ENCODE data around the gene LNX1.

The LNX1 gene

DNA sequence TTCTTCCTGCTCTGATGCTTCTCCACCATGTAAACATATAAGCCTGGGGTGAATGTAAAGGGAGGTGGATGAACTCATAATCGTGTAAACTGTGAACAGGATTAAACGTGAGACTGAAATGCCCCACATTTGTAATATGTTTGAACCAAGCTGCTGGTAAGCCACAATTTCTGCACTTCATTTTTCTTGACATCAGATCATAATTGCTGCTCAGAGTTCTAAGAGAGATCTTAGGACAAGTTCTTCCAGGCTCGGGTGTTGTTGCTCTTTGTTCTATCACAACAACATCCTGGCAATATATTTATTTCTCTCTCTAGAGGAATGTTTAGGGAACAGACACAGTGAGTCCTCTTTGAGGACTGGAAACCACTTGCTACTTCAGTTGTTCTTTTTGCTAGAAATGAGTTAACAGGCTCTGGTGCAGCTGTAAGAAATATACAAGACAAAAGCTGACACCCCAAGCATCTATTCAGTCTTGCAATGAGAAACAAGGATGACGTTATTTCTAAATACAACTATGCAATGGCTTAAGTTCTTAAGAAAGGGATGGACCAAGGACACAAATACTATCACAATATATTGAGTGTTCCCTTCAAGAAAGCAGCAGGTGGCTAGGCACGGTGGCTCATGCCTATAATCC is 59.6 kb downstream of the LNX1 start:
- DNase-seq, result no peak

DNA sequence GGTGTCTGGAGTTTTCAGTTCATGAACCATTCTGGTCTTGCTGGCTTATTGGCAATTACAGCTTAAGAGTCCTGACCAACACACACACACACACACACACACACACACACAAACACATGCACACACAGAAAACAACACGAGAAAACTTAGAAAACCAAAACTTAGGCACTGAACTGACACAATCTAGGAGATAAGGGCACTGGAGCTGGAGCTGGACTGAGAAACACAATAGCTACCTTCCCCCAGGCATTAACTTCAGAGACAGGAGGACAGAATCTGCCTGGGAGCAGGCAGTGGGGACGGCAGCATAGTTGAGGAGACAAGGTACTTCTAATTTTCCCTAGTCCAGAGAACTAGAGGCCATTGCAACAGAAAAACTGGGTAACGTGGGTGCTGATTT is 62.3 kb downstream of the LNX1 start:
- DNase-seq, result no peak

DNA sequence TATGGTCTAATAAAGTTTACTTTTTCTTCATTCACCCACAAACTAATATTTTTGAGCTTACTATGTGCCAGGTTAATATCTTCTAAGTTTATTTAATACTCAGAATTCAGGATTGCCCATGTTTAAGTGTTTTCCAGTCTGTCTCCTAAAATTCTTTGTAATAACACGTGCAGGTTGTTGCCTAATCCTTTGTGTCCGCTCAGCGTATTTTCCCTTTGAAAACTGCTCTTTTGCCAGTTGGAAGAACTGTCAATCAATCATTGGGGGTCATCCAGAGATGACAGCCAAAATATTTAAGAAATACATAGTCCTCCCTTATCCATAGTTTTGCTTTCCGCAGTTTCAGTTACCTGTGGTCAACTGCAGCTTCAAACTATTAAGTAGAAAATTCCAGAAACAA is 63.4 kb downstream of the LNX1 start:
- DNase-seq, result no peak

DNA sequence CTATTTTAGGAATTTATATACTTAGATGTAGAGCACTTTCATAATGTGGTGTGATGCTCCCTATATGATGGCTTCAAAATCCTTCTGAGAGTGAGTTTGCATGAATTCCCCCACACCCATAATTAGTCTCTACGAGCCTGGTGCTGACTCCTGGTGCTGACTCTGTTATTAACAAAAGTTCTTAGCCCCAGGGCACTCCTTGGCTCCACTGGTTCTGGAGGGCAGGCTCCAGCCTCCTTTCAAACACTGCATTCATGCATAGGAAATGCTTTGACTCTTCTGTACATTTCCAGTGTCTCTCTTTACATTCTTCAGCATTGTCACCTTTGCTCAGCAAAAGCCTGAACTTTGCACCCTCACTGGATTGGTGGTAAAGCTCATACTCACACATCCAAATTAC is 64.0 kb downstream of the LNX1 start:
- DNase-seq, result no peak

DNA sequence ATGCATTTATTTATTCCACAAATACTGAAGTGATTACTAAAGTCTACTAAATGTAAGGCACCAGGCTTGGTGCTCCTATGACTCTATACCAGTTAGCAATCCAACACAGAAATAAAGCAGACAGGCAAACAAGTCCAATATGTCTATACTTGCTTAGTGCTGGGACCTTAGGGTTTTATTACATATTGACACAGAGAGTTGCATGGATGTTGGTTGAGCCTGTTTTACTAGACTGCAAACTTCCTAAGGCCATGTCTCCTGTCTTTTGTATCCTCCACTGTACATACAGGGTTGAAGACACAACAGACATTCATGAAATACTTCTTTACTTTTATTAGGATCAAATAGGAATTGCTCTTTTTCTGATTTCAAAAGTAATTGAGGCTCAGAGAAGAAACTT is 69.0 kb downstream of the LNX1 start:
- no peak for DNase-seq

DNA sequence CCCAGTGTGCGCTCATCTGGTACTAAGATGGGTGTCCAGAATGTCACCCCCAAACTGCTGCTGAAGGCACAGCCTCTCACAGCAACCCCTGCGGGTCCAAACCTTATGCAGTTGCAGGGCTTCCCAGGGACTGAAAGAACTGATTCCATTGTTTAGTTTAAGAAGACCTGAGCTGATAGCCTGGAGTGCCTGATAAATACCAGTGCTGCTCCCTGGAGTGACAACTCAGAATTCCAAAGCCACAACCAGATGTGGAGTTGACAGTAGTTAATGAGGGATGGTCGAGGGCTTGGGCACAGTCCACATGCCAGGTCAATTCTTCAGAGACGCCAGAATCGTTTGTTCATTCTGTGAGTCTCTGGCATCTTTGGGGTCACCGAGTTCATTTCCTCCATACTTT is 71.2 kb downstream of the LNX1 start:
- DNase-seq, result no peak

DNA sequence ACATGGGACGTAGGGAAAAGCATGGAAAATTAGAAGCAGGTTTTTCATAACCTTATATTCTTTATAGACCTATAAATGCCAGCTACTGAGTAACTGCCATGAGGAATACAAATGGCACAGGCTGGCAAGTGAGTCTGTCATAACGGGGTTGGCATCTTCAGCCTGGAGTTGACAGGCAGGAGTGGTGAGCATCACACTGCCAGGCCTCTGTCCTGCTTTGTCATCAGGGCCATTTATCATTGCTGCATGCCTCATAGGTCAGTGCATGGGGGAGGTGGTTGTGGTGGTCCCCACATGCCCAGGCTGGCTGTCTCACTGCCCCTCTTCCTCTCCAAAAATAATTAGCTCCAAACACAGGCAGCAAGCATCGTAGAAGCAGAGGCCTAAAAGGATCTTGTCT is 72.5 kb downstream of the LNX1 start:
- DNase-seq, result no peak

DNA sequence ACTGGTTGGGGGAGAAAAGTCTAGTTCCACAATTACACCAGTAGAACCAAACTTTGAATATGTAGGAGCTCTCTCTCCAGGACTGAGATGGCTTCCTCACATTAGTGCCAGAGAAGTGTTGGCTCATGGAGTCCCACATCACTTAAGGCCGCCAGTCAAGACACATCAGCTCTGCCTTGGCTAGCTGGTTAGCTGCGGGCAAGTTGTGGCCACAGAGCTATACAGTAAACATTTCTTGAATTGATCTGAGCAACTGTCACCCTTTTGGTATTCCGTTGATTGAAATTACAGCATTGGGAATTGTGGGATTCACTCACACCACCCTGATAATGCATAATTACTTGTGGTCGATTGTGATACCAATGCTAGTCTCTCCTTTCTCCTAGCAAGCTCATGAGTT is 76.2 kb downstream of the LNX1 start:
- DNase-seq, result no peak

DNA sequence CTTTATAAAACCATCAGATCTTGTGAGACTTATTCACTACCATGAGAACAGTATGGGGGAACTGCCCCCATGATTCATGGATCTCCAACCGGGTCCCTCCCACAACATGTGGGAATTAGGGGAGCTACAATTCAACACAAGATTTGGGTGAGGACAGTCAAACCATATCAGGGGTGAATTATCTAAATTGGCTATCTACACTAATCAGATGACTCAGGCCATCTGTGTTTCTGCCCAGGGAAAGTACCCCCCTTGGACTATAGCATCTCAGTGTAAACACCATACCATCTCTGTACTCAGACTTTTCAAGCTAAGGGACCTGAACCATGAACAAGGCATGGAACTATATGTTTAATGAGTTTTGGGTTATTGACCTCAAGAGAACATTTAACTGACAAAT is 76.8 kb downstream of the LNX1 start:
- DNase-seq, result no peak

DNA sequence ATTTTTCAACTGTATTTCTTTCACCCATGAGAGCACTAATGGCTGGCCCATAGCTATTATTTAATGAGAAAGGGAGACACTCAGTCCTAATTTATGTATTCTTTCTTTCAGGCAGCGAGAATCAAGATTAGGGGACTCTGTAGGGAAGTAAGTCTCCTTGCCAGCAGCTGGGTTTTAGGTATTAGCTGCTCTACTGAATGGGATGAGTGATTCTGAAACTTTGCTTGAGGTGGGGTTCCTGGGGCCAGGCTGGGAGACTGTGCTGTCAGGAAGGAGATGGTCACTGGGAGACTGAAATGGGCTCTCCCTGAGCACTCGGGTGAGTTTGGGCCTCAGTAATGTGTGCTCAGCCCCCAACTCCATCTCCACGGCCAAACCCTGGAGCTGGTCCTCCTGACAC is 78.7 kb downstream of the LNX1 start:
- no peak for DNase-seq

DNA sequence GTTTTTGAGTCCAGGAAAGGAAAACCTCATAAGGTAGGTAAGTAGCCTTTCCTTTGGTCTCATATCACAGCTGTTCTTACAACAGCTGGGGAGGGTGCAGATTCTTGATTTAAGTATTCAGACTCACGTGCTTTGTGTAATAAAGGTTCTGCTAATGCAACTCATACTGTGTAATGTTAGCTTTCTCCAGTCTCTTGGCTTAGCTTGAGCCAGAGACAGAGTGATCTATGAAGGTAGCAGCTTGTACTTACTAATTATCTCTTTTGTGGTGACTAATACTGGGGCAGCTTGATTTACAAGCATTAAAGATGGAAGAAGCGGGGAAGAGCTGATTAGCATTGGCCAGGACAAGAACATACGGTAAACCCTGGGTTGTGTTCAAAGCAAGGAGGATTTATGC is 80.3 kb downstream of the LNX1 start:
- no peak for DNase-seq

DNA sequence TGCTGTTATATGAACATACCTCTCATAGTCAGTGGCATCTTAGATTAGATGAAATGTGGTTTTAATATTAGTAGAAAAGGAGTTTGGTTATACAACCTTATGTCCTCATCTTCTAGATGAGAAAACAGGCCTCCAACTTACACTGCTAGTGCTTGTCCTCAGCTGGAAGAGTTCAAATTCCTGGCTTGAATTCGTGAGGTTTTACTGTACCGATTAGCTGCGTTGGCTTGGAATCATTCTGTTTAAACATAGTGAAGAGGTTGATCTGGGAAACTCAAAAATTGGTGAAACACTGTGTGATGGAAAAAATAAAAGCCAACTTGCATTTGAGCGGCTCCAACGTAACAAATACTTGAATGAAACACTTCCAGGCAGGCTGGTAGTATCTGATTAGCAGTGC is 81.0 kb downstream of the LNX1 start:
- DNase-seq, result no peak

DNA sequence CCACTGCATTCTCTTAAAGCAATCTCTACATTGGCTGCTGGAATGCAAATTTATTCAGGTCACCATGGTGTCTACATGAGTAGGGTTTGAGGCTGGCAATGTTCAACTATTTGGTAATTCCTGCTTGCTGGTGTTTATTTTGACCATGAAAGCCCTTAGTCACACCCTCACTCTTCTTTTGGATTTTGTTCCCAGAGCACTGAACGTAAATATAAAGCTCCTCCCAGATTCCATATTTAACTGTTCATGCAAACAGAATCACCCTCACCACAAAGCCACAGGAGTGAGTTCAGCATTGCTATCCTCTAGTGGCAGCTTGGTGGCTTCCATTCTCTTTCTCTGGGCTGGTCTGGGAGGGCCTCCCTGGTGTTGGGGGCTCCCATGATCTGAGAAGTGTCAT is 82.8 kb downstream of the LNX1 start:
- DNase-seq, result no peak

DNA sequence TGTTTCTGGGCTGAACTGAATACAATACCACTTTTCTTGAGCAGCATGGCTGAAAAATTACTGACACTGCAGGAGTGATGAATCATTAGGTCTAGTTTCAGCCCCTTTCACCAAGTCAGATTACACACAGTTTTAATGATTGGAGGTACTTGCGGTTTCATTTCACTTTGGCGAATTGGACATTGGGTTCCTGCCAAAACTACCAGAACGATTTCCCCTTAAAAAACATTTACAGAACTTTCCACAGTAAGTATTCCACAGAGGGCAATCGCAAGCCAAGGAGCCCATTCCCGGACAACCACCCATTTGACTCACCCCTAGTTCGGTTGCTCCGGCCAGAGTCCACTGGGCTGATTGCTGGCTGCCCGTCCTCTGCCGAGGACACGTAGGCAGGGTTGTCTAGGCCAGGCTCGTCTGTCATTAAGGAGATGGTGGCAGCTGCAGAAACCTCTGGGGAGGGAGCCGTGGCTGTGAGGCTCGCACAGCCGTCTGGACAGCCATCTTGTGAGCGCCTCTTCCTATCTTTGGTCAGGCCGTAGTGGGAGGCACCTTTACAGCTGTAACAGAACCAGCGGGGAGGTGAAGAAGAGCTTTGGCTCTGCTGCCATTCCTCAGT is 83.5 kb downstream of the LNX1 start:
- DNase-seq, result no peak

DNA sequence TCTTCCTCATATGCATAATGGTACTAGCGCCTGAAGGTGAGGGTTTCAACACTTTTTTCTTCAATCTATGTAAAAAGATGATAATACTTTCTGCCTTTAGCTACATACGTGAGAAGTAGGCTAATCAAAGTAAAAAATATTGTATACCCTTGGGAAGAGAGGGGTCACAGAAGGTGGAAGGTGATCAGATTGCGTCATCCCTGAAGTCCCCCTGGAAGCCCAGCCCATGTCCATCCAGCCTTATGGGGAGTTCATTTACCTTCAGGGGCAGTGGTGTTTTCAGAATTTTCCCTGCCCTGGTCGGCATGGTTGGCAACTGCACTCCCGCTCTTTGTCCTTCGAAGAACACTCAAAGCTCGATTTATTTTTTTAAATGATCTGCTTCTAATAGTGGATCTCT is 84.2 kb downstream of the LNX1 start:
- DNase-seq, result no peak

DNA sequence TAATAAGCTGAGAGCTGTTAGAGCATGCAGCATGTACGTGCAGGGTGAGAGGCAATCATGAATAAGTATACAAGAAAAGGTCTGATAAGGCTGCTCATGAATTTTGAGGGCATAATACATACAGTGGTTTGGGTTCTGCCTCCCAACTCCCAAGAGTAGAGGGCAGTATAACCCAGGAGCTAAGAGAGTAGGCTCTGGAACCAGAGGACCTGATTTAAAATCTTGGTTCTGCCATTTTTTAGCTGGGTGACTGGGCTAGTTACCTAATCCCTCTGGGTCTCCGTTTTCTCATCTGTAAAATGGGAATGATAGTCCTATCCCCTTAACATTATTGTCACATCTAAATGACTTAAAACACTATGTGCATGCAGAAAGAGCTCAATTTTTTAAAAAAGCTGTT is 85.3 kb downstream of the LNX1 start:
- no peak for DNase-seq

DNA sequence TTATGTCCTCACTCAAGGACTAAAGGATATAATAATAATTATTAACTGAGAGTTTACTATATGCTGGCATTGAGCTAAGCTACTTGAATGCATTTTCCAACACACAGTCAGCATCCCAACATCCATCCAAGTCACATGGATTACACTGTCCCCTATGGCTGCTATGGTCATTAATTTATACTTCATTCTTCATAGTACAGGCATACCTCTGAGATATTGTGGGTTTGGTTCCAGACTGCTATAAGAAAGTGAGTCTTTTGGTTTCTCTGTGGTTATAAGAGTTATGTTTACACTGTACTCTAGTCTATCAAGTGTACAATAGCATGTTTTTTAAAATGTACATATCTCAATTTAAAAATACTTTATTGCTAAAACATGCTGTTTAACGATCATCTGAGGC is 89.2 kb downstream of the LNX1 start:
- no peak for DNase-seq

DNA sequence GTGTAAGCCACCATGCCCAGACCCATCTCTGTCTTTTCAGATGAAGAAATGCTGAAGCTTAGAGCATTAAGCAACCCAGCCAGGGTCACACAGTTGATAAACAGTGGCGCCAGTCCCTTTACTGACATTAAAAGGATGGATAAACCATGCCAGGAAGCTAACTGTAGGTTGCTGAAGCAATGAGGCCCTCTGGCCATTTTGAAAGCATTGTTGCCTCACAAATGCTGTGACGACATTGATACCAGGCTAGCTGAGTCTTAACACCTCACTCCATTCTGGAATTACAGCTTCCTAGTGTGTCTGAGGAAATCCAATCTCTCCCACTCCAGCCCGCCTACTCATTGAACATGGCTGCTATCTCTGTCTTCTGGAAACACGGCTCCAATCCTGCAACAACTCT is 89.7 kb downstream of the LNX1 start:
- DNase-seq, result no peak

DNA sequence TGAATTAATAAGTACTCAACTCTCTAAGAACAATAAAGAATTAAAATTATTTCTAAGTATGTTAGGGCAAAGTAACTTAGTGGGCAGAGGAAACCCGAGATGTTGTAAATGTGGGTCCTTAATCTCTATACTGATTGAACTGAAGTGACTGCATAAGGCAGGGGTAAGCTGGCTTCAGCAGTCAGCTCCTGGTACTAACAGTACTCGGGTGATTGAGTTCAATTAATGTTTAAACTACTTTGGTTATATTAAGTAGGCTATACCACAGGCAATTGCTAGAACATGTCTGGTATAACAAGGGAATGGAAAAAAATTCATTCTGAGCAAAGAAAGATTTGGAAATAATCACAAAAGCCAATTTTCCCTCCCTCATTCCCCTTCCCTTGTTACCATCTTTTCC is 90.7 kb downstream of the LNX1 start:
- no peak for DNase-seq

DNA sequence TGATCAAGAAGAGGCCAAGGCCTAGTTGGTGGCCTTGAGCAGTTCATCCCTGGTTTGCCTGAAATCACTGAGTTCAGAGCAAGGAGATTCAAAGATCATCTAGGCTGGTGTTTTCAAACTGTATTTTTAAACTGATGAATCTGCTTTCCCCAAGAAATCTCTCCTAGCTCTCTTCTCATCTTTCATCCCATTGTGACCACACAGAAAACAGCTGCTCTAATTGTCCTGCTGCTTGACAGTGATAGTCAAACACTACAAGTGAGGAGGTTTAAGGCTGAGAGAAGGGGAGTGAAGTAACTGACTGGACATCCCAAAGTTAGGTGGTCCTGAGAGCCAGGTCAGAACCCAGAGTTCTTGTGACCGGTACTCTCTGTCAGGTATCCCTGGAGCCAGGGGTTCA is 91.5 kb downstream of the LNX1 start:
- DNase-seq, result no peak

DNA sequence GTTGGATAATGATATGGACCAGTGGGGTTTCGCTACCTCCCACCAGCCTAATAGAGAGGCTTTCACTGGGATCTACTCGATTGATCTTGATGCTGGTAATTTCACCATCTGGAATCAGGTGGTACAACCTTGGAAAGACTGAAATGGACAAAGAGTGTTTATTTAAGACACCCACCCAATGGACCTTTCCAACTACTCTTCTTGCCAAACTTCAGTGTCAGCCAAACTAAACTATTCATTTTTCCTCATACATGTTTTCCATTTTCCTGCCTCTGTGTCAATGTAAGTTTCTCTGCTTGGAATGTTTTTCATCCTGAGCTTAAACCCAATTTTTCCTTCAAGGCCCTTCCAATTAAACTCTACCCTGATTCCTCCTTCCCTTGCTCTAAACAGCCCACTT is 92.6 kb downstream of the LNX1 start:
- DNase-seq, result no peak

DNA sequence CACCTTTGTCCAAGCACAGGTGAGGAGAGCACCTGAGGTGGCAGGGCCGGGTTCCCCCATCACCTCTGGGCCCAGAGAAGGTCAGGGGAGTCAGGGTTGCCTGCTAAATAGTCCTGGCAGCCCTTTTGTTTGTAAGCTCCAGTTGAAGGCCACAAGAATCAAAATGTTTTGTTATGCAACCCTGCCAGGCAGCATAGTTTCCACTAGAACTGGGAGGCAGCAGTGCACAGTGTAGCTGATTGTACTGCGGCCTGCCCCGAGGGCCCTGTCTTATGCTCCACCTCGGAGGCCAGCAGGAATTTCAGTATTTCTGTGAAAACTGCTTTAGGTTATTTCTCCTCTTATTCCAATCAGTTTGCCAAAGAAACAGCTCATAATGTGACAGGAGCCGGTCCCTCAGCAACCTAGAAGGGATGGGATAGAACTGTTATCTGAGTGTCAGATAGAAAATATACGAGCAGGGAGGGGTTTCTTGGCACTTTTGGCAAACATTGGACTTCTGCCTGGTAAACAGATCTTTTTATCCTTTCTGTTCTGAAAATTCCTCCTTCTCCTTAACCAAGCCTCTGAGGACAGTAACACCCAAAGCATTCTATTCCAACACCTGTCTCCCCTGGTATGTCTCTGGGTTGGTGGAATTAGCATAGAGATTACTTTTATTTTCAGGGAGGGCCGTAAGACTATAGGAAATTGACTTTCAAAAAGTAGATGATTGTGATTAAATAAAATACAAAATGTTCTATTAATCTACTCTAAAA is 93.6 kb downstream of the LNX1 start:
- no peak for DNase-seq

DNA sequence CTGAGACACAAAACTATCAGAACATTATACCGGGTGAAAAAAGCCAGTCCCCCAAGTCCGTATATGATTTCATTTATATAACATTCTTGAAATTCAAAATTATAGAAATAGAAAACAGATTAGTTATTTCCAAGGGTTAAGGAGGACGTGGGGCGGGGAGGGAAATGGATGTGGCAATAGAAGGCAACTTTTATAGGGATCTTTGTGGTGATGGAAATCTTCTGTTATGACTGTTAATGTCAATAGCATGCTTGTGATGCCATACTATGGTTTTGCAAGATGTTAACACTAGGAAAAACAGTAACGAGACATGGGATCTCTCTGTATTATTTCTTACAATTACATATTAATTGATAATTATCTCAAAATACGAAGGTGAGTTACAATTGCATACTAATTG is 96.4 kb downstream of the LNX1 start:
- DNase-seq, result no peak

DNA sequence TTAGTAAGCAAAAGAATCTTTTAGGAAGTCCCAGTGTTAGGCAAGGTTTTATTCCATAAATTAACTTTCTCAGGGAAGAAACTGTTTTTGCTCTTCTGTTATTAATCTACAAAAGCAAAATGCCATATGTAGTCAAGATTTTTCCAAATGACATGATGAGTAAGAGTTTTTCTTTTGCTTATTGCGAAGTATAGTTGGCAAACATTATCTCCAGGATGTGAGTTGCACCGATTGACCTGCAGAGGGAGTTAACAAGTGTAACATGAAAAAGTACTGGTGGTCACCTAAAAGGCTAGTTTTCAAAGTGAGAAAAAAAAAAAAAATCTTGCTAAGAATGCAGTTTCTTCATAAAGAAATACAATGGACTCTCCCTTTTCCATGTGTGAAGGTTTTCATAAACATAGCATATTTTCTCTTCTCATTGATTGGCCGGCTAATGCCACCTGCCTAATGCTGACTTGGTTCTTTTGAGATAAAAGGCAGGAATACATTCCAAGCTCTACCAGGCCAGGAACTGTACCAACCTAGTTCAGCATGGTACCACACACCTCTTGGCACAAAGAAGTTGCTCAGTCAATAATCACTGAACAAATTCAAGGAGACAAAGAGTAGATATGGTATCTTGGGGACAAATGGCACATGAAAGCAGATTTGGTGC is 100.2 kb downstream of the LNX1 start:
- DNase-seq, result no peak

All from NCI-H2171 (cell line).